SK-N-SH treated with all-trans-retinoic acid at 6 μM for 48 hours (cell line): ENCODE measurements around the gene ZNF587.

Experiments used
- ESRRG ChIP-seq: fragments of 250-450 bp; sonication (Bioruptor Pico); IDR thresholded peaks from 2 replicates; pipeline ENCODE4 v1.6.1; 2021; ENCODE audit warnings: mild to moderate bottlenecking
- TOX ChIP-seq: fragments of 250-450 bp; sonication (Bioruptor Pico); IDR thresholded peaks from 2 replicates; pipeline ENCODE4 v1.8.0; 2021; ENCODE audit warnings: mild to moderate bottlenecking, moderate library complexity, borderline replicate concordance
- ZFP3 ChIP-seq: fragments of 250-450 bp; sonication (Bioruptor Pico); IDR thresholded peaks from 2 replicates; pipeline ENCODE4 v1.5.0; 2020; ENCODE audit warnings: mild to moderate bottlenecking, moderate library complexity
- ZNF565 ChIP-seq: fragments of 450-650 bp; formaldehyde crosslinking; conservative IDR thresholded peaks from 2 replicates; pipeline ENCODE4 v1.5.0; 2020; ENCODE audit warnings: low read depth, mild to moderate bottlenecking, moderate library complexity

DNA sequence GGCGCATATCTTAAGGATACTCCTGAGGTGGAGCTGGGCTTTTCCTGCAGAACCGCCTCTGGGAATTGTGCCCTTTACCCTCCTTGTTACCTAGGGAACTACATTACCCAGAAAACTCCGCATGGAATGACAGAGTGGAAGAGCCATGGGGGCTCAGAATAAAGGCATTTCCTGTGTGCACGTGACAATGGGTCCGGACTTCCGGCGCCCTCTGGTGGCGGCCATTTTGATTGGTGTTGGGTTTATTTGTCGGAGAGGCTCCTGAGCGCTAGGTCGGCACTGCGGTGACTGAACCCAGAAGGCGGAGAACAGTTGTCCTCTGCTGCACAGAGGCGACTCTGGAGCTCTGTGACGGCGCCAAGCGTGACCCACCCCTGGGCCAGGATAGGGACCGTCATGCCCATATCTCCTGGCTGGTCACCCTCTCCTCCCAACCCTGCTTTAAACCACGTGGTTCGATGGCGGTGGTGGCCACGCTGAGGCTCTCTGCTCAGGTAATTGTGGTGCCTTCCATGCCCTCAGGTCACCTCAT lies 19.5 kb upstream of the ZNF587 start, which contains the start of gene ZNF587B:
- TF ChIP-seq TOX (CRISPR knock-in tag) (no peak), ZFP3 (CRISPR knock-in tag) (no peak), ZNF565 (CRISPR knock-in tag) (no peak), ESRRG (no peak)
